H9 (cell line): ENCODE measurements around the gene SGMS2. TPM values are rescaled to one million over a fixed set of nuclear protein-coding genes. Genes with fewer than 3 reads are reported as not detected.
A peak's percentile ranks its signal among the peaks of the same experiment; 100 is the strongest.

Source experiments
- DNase-seq: peaks from one replicate; pipeline ENCODE4 v3.0.0-alpha.2; 2017
- H2AFZ ChIP-seq: one replicate; pipeline ENCODE4 v1.6.1; 2013; ENCODE audit warnings: mild to moderate bottlenecking, low read length, control low read depth, moderate library complexity
- H2AK5ac ChIP-seq: 2 replicates; pipeline ENCODE4 v1.6.1; 2013; ENCODE audit warnings: low read length, control low read depth, mixed read lengths; ENCODE audit not compliant: insufficient read length
- H2BK120ac ChIP-seq: one replicate; pipeline ENCODE4 v1.6.1; 2013; ENCODE audit warnings: low read depth, mild to moderate bottlenecking, low read length, control low read depth, inconsistent platforms; ENCODE audit not compliant: poor library complexity, severe bottlenecking
- H2BK12ac ChIP-seq: 2 replicates; pipeline ENCODE4 v1.6.1; 2013; ENCODE audit warnings: low read length, control low read depth, mixed read lengths, low read depth; ENCODE audit not compliant: insufficient read length
- H2BK15ac ChIP-seq: 2 replicates; pipeline ENCODE4 v1.6.1; 2013; ENCODE audit warnings: low read depth, low read length, control low read depth
- H2BK20ac ChIP-seq: one replicate; pipeline ENCODE4 v1.6.1; 2013; ENCODE audit warnings: low read depth, mild to moderate bottlenecking, low read length, control low read depth, inconsistent platforms; ENCODE audit not compliant: poor library complexity, severe bottlenecking
- H2BK5ac ChIP-seq: 2 replicates; pipeline ENCODE4 v1.6.1; 2013; ENCODE audit warnings: low read length, control low read depth, mixed read lengths; ENCODE audit not compliant: insufficient read length
- H3K14ac ChIP-seq: 2 replicates; pipeline ENCODE4 v1.6.1; 2013; ENCODE audit warnings: low read length, control low read depth; ENCODE audit not compliant: insufficient read depth
- H3K18ac ChIP-seq: 2 replicates; pipeline ENCODE4 v1.6.1; 2013; ENCODE audit warnings: low read depth, mild to moderate bottlenecking, mixed read lengths, low read length, control low read depth; ENCODE audit not compliant: insufficient read length
- H3K23ac ChIP-seq: 2 replicates; pipeline ENCODE4 v1.6.1; 2013; ENCODE audit warnings: low read length, control low read depth, mixed read lengths, low read depth; ENCODE audit not compliant: insufficient read length
- H3K23me2 ChIP-seq: 2 replicates; pipeline ENCODE4 v1.6.1; 2013; ENCODE audit warnings: low read depth, mild to moderate bottlenecking, mixed read lengths, low read length, control low read depth; ENCODE audit not compliant: insufficient read length, poor library complexity, severe bottlenecking
- H3K27ac ChIP-seq: 2 replicates; pipeline ENCODE4 v1.5.1; 2013; ENCODE audit warnings: low read length, control low read depth, mixed read lengths, low read depth; ENCODE audit not compliant: insufficient read length
- H3K27me3 ChIP-seq: 2 replicates; pipeline ENCODE4 v1.6.1; 2013; ENCODE audit warnings: low read length, control low read depth, inconsistent platforms; ENCODE audit not compliant: insufficient read depth
- H3K4ac ChIP-seq: 2 replicates; pipeline ENCODE4 v1.6.1; 2013; ENCODE audit warnings: low read depth, mild to moderate bottlenecking, control low read depth, inconsistent platforms, low read length, moderate library complexity
- H3K4me1 ChIP-seq: 2 replicates; pipeline ENCODE4 v1.6.1; 2013; ENCODE audit warnings: low read length, control low read depth, inconsistent platforms; ENCODE audit not compliant: insufficient read depth
- H3K4me2 ChIP-seq: 2 replicates; pipeline ENCODE4 v1.6.1; 2013; ENCODE audit warnings: low read length, control low read depth, mixed read lengths; ENCODE audit not compliant: insufficient read length, insufficient read depth
- H3K56ac ChIP-seq: 2 replicates; pipeline ENCODE4 v1.6.1; 2013; ENCODE audit warnings: low read depth, mild to moderate bottlenecking, mixed read lengths, low read length, control low read depth; ENCODE audit not compliant: insufficient read length
- H3K79me1 ChIP-seq: 2 replicates; pipeline ENCODE4 v1.6.1; 2013; ENCODE audit warnings: low read depth, mild to moderate bottlenecking, moderate library complexity, low read length, control low read depth, inconsistent platforms; ENCODE audit not compliant: insufficient read depth, poor library complexity, severe bottlenecking
- H3K79me2 ChIP-seq: 2 replicates; pipeline ENCODE4 v1.6.1; 2013; ENCODE audit warnings: low read length, control low read depth, inconsistent platforms; ENCODE audit not compliant: insufficient read depth
- H3K9ac ChIP-seq: 2 replicates; pipeline ENCODE4 v1.6.1; 2013; ENCODE audit warnings: low read length, control low read depth, mixed read lengths; ENCODE audit not compliant: insufficient read length; ENCODE audit errors: extremely low read depth
- H3K9me3 ChIP-seq: one replicate; pipeline ENCODE4 v1.6.1; 2013; ENCODE audit warnings: low read depth, low read length, inconsistent platforms; ENCODE audit not compliant: control insufficient read depth
- H3T11ph ChIP-seq: one replicate; pipeline ENCODE4 v1.6.1; 2013; ENCODE audit warnings: mild to moderate bottlenecking, low read length, control low read depth, inconsistent platforms
- H4K20me1 ChIP-seq: one replicate; pipeline ENCODE4 v1.6.1; 2013; ENCODE audit not compliant: control insufficient read depth, insufficient read length, insufficient read depth
- H4K5ac ChIP-seq: 2 replicates; pipeline ENCODE4 v1.6.1; 2013; ENCODE audit warnings: low read depth, mild to moderate bottlenecking, mixed read lengths, low read length, control low read depth; ENCODE audit not compliant: insufficient read length
- H4K8ac ChIP-seq: replicated peaks from 2 replicates; pipeline ENCODE4 v1.6.1; 2013; ENCODE audit warnings: low read length, control low read depth, mixed read lengths, low read depth; ENCODE audit not compliant: insufficient read length
- H4K91ac ChIP-seq: 2 replicates; pipeline ENCODE4 v1.6.1; 2013; ENCODE audit warnings: low read depth, mild to moderate bottlenecking, moderate library complexity, mixed read lengths, low read length, control low read depth; ENCODE audit not compliant: insufficient read length
- H3K27ac Mint-ChIP-seq, 3 experiments: 2 replicates in 2 of 3; 3 replicates in 1 of 3; pipeline ENCODE4 v1.8.0; 2020 to 2021; ENCODE audit warnings: mixed read lengths in 3 of 3, mild to moderate bottlenecking in 1 of 3, moderate library complexity in 1 of 3
- H3K27me3 Mint-ChIP-seq: 2 replicates; pipeline ENCODE4 v1.8.0; 2021; ENCODE audit warnings: low read depth, mild to moderate bottlenecking, moderate library complexity, mixed read lengths
- H3K36me3 Mint-ChIP-seq, 3 experiments: 2 replicates in 2 of 3; 3 replicates in 1 of 3; pipeline ENCODE4 v1.8.0; 2020 to 2021; ENCODE audit warnings: low read depth in 3 of 3, mixed read lengths in 3 of 3; ENCODE audit not compliant: insufficient read depth in 1 of 3
- H3K4me1 Mint-ChIP-seq, 2 experiments: 2 replicates each; pipeline ENCODE4 v1.8.0; 2020; ENCODE audit warnings: mixed read lengths in 2 of 2
- H3K4me3 Mint-ChIP-seq, 2 experiments: 2 replicates in 1 of 2; 3 replicates in 1 of 2; pipeline ENCODE4 v1.8.0; 2020 to 2021; ENCODE audit warnings: mild to moderate bottlenecking in 2 of 2, mixed read lengths in 2 of 2, moderate library complexity in 1 of 2
- H3K9me3 Mint-ChIP-seq, 2 experiments: 2 replicates in 1 of 2; 3 replicates in 1 of 2; pipeline ENCODE4 v1.8.0; 2020; ENCODE audit warnings: mild to moderate bottlenecking in 2 of 2, mixed read lengths in 2 of 2, moderate library complexity in 1 of 2
- CTCF ChIP-seq: fragments of 200-600 bp; sonication (generic); conservative IDR thresholded peaks from 3 replicates; pipeline ENCODE4 v1.8.0; 2021; ENCODE audit warnings: antibody characterized with exemption, mild to moderate bottlenecking
- WGBS: extraction: QIAGEN DNeasy Blood & Tissue Kit; methylation state at CpG from one replicate; pipeline ENCODE4 v1.1.7; 2013; ENCODE audit warnings: missing lambda C conversion rate, low lambda C conversion rate, mixed read lengths; ENCODE audit not compliant: insufficient read length; ENCODE audit errors: extremely low coverage; 5-methylcytosine and 5-hydroxymethylcytosine counted together
- total RNA-seq: library from RNA; stranded (reverse); gene quantifications from 2 replicates; pipeline ENCODE4 v1.2.1, GENCODE V29; 2021

The SGMS2 gene
- total RNA-seq, 1 experiment from 2014 or later, result 9.7 TPM

GRCh38 chr4:107870236-107870635 is 45.5 kb downstream of the SGMS2 start:
- no peak overlapping the region for H3T11ph ChIP-seq
- Mint-ChIP-seq H3K27me3 (no peaks in the 10 kb centered on the region), H3K4me3 (no peak overlapping the region), H3K27ac (peak overlapping the region in 1 of 3 experiments; percentile 14; a peak in 1 of 7 replicates), H3K36me3 (no peaks in the 10 kb centered on the region; a peak in 1 of 7 replicates), H3K4me1 (peaks cover 3 to 11% of the 10 kb centered on the region in 2 experiments), H3K9me3 (peaks cover 0 to 3% of the 10 kb centered on the region in 2 experiments; a peak in 2 of 5 replicates)
- H3K27me3 ChIP-seq, result no peaks in the 10 kb centered on the region
- no peaks in the 10 kb centered on the region for H3K9me3 ChIP-seq
- H2BK5ac ChIP-seq, result no peak overlapping the region
- no peak overlapping the region for H3K27ac ChIP-seq
- no peaks in the 10 kb centered on the region for H3K23me2 ChIP-seq
- H3K56ac ChIP-seq, result no peak overlapping the region
- H2BK120ac ChIP-seq, result no peak overlapping the region
- H3K79me1 ChIP-seq, result no peaks in the 10 kb centered on the region
- no peak overlapping the region for H3K23ac ChIP-seq
- H4K8ac ChIP-seq, result no peak overlapping the region
- H4K91ac ChIP-seq, result no peak overlapping the region
- no peak overlapping the region for H3K4ac ChIP-seq
- no peak overlapping the region for H3K9ac ChIP-seq
- no peak overlapping the region for H2BK12ac ChIP-seq
- no peak overlapping the region for H2BK20ac ChIP-seq
- WGBS, result no CpG with 5 or more reads among the region's 6 CpGs
- no peak for TF ChIP-seq CTCF
- no peaks in the 10 kb centered on the region for H3K79me2 ChIP-seq
- H3K4me2 ChIP-seq, result no peak overlapping the region
- no peak overlapping the region for H2AK5ac ChIP-seq
- no peak overlapping the region for H2BK15ac ChIP-seq
- H4K20me1 ChIP-seq, result no peaks in the 10 kb centered on the region
- H3K4me1 ChIP-seq, result no peaks in the 10 kb centered on the region
- no peak overlapping the region for H3K14ac ChIP-seq
- H4K5ac ChIP-seq, result no peak overlapping the region
- no peak for DNase-seq
- H2AFZ ChIP-seq, result no peak overlapping the region
- no peak overlapping the region for H3K18ac ChIP-seq
